H9 (cell line): Measurements from ENCODE around the gene CCR7. TPM values are rescaled to one million over a fixed set of nuclear protein-coding genes. Genes with fewer than 3 reads are reported as not detected.

Experiments
- DNase-seq: peaks from one replicate; pipeline ENCODE4 v3.0.0-alpha.2; 2017
- H2AFZ ChIP-seq: one replicate; pipeline ENCODE4 v1.6.1; 2013; ENCODE audit warnings: mild to moderate bottlenecking, low read length, control low read depth, moderate library complexity
- H2AK5ac ChIP-seq: 2 replicates; pipeline ENCODE4 v1.6.1; 2013; ENCODE audit warnings: low read length, control low read depth, mixed read lengths; ENCODE audit not compliant: insufficient read length
- H2BK120ac ChIP-seq: one replicate; pipeline ENCODE4 v1.6.1; 2013; ENCODE audit warnings: low read depth, mild to moderate bottlenecking, low read length, control low read depth, inconsistent platforms; ENCODE audit not compliant: poor library complexity, severe bottlenecking
- H2BK12ac ChIP-seq: 2 replicates; pipeline ENCODE4 v1.6.1; 2013; ENCODE audit warnings: low read length, control low read depth, mixed read lengths, low read depth; ENCODE audit not compliant: insufficient read length
- H2BK15ac ChIP-seq: 2 replicates; pipeline ENCODE4 v1.6.1; 2013; ENCODE audit warnings: low read depth, low read length, control low read depth
- H2BK20ac ChIP-seq: one replicate; pipeline ENCODE4 v1.6.1; 2013; ENCODE audit warnings: low read depth, mild to moderate bottlenecking, low read length, control low read depth, inconsistent platforms; ENCODE audit not compliant: poor library complexity, severe bottlenecking
- H2BK5ac ChIP-seq: 2 replicates; pipeline ENCODE4 v1.6.1; 2013; ENCODE audit warnings: low read length, control low read depth, mixed read lengths; ENCODE audit not compliant: insufficient read length
- H3K14ac ChIP-seq: 2 replicates; pipeline ENCODE4 v1.6.1; 2013; ENCODE audit warnings: low read length, control low read depth; ENCODE audit not compliant: insufficient read depth
- H3K18ac ChIP-seq: 2 replicates; pipeline ENCODE4 v1.6.1; 2013; ENCODE audit warnings: low read depth, mild to moderate bottlenecking, mixed read lengths, low read length, control low read depth; ENCODE audit not compliant: insufficient read length
- H3K23ac ChIP-seq: 2 replicates; pipeline ENCODE4 v1.6.1; 2013; ENCODE audit warnings: low read length, control low read depth, mixed read lengths, low read depth; ENCODE audit not compliant: insufficient read length
- H3K23me2 ChIP-seq: 2 replicates; pipeline ENCODE4 v1.6.1; 2013; ENCODE audit warnings: low read depth, mild to moderate bottlenecking, mixed read lengths, low read length, control low read depth; ENCODE audit not compliant: insufficient read length, poor library complexity, severe bottlenecking
- H3K27ac ChIP-seq: 2 replicates; pipeline ENCODE4 v1.5.1; 2013; ENCODE audit warnings: low read length, control low read depth, mixed read lengths, low read depth; ENCODE audit not compliant: insufficient read length
- H3K27me3 ChIP-seq: 2 replicates; pipeline ENCODE4 v1.6.1; 2013; ENCODE audit warnings: low read length, control low read depth, inconsistent platforms; ENCODE audit not compliant: insufficient read depth
- H3K4ac ChIP-seq: 2 replicates; pipeline ENCODE4 v1.6.1; 2013; ENCODE audit warnings: low read depth, mild to moderate bottlenecking, control low read depth, inconsistent platforms, low read length, moderate library complexity
- H3K4me1 ChIP-seq: 2 replicates; pipeline ENCODE4 v1.6.1; 2013; ENCODE audit warnings: low read length, control low read depth, inconsistent platforms; ENCODE audit not compliant: insufficient read depth
- H3K4me2 ChIP-seq: 2 replicates; pipeline ENCODE4 v1.6.1; 2013; ENCODE audit warnings: low read length, control low read depth, mixed read lengths; ENCODE audit not compliant: insufficient read length, insufficient read depth
- H3K56ac ChIP-seq: 2 replicates; pipeline ENCODE4 v1.6.1; 2013; ENCODE audit warnings: low read depth, mild to moderate bottlenecking, mixed read lengths, low read length, control low read depth; ENCODE audit not compliant: insufficient read length
- H3K79me1 ChIP-seq: 2 replicates; pipeline ENCODE4 v1.6.1; 2013; ENCODE audit warnings: low read depth, mild to moderate bottlenecking, moderate library complexity, low read length, control low read depth, inconsistent platforms; ENCODE audit not compliant: insufficient read depth, poor library complexity, severe bottlenecking
- H3K79me2 ChIP-seq: 2 replicates; pipeline ENCODE4 v1.6.1; 2013; ENCODE audit warnings: low read length, control low read depth, inconsistent platforms; ENCODE audit not compliant: insufficient read depth
- H3K9ac ChIP-seq: 2 replicates; pipeline ENCODE4 v1.6.1; 2013; ENCODE audit warnings: low read length, control low read depth, mixed read lengths; ENCODE audit not compliant: insufficient read length; ENCODE audit errors: extremely low read depth
- H3K9me3 ChIP-seq: one replicate; pipeline ENCODE4 v1.6.1; 2013; ENCODE audit warnings: low read depth, low read length, inconsistent platforms; ENCODE audit not compliant: control insufficient read depth
- H3T11ph ChIP-seq: one replicate; pipeline ENCODE4 v1.6.1; 2013; ENCODE audit warnings: mild to moderate bottlenecking, low read length, control low read depth, inconsistent platforms
- H4K20me1 ChIP-seq: one replicate; pipeline ENCODE4 v1.6.1; 2013; ENCODE audit not compliant: control insufficient read depth, insufficient read length, insufficient read depth
- H4K5ac ChIP-seq: 2 replicates; pipeline ENCODE4 v1.6.1; 2013; ENCODE audit warnings: low read depth, mild to moderate bottlenecking, mixed read lengths, low read length, control low read depth; ENCODE audit not compliant: insufficient read length
- H4K8ac ChIP-seq: replicated peaks from 2 replicates; pipeline ENCODE4 v1.6.1; 2013; ENCODE audit warnings: low read length, control low read depth, mixed read lengths, low read depth; ENCODE audit not compliant: insufficient read length
- H4K91ac ChIP-seq: 2 replicates; pipeline ENCODE4 v1.6.1; 2013; ENCODE audit warnings: low read depth, mild to moderate bottlenecking, moderate library complexity, mixed read lengths, low read length, control low read depth; ENCODE audit not compliant: insufficient read length
- H3K27ac Mint-ChIP-seq, 3 experiments: 2 replicates in 2 of 3; 3 replicates in 1 of 3; pipeline ENCODE4 v1.8.0; 2020 to 2021; ENCODE audit warnings: mixed read lengths in 3 of 3, mild to moderate bottlenecking in 1 of 3, moderate library complexity in 1 of 3
- H3K27me3 Mint-ChIP-seq: 2 replicates; pipeline ENCODE4 v1.8.0; 2021; ENCODE audit warnings: low read depth, mild to moderate bottlenecking, moderate library complexity, mixed read lengths
- H3K36me3 Mint-ChIP-seq, 3 experiments: 2 replicates in 2 of 3; 3 replicates in 1 of 3; pipeline ENCODE4 v1.8.0; 2020 to 2021; ENCODE audit warnings: low read depth in 3 of 3, mixed read lengths in 3 of 3; ENCODE audit not compliant: insufficient read depth in 1 of 3
- H3K4me1 Mint-ChIP-seq, 2 experiments: 2 replicates each; pipeline ENCODE4 v1.8.0; 2020; ENCODE audit warnings: mixed read lengths in 2 of 2
- H3K4me3 Mint-ChIP-seq, 2 experiments: 2 replicates in 1 of 2; 3 replicates in 1 of 2; pipeline ENCODE4 v1.8.0; 2020 to 2021; ENCODE audit warnings: mild to moderate bottlenecking in 2 of 2, mixed read lengths in 2 of 2, moderate library complexity in 1 of 2
- H3K9me3 Mint-ChIP-seq, 2 experiments: 2 replicates in 1 of 2; 3 replicates in 1 of 2; pipeline ENCODE4 v1.8.0; 2020; ENCODE audit warnings: mild to moderate bottlenecking in 2 of 2, mixed read lengths in 2 of 2, moderate library complexity in 1 of 2
- CTCF ChIP-seq: fragments of 200-600 bp; sonication (generic); conservative IDR thresholded peaks from 3 replicates; pipeline ENCODE4 v1.8.0; 2021; ENCODE audit warnings: antibody characterized with exemption, mild to moderate bottlenecking
- WGBS: extraction: QIAGEN DNeasy Blood & Tissue Kit; methylation state at CpG from one replicate; pipeline ENCODE4 v1.1.7; 2013; ENCODE audit warnings: missing lambda C conversion rate, low lambda C conversion rate, mixed read lengths; ENCODE audit not compliant: insufficient read length; ENCODE audit errors: extremely low coverage; 5-methylcytosine and 5-hydroxymethylcytosine counted together
- total RNA-seq: library from RNA; stranded (reverse); gene quantifications from 2 replicates; pipeline ENCODE4 v1.2.1, GENCODE V29; 2021

The CCR7 gene
- total RNA-seq, 1 experiment from 2014 or later = 0.31 TPM

GRCh38 chr17:40610359-40610758 is 45.1 kb upstream of the CCR7 start:
- no peak for DNase-seq
- no peak overlapping the region for H2BK12ac ChIP-seq
- Mint-ChIP-seq H3K9me3 (no peaks in the 10 kb centered on the region), H3K27me3 (peaks cover 16% of the 10 kb centered on the region), H3K27ac (no peak overlapping the region), H3K4me3 (no peak overlapping the region), H3K4me1 (peaks cover 17 to 21% of the 10 kb centered on the region in 2 experiments), H3K36me3 (no peaks in the 10 kb centered on the region)
- no peak overlapping the region for H3K27ac ChIP-seq
- H3K9me3 ChIP-seq = no peaks in the 10 kb centered on the region
- H3K9ac ChIP-seq = no peak overlapping the region
- no peak for TF ChIP-seq CTCF
- no peak overlapping the region for H4K8ac ChIP-seq
- peaks cover 5% of the 10 kb centered on the region; the same call in 1 of the 2 replicates for H3K4me1 ChIP-seq
- H3K27me3 ChIP-seq = no peaks in the 10 kb centered on the region
- no peaks in the 10 kb centered on the region for H4K20me1 ChIP-seq
- no peak overlapping the region for H2BK120ac ChIP-seq
- H3K18ac ChIP-seq = no peak overlapping the region
- no peak overlapping the region for H4K5ac ChIP-seq
- no peak overlapping the region for H2BK5ac ChIP-seq
- no peaks in the 10 kb centered on the region for H3K79me1 ChIP-seq
- H3K4me2 ChIP-seq = no peak overlapping the region
- no peak overlapping the region for H3T11ph ChIP-seq
- H4K91ac ChIP-seq = no peak overlapping the region
- no peak overlapping the region for H3K4ac ChIP-seq
- no peaks in the 10 kb centered on the region for H3K79me2 ChIP-seq
- no peak overlapping the region for H2AK5ac ChIP-seq
- no peak overlapping the region for H3K14ac ChIP-seq
- H3K23me2 ChIP-seq = no peaks in the 10 kb centered on the region
- no peak overlapping the region for H2BK20ac ChIP-seq
- no peak overlapping the region for H3K56ac ChIP-seq
- no CpG with 5 or more reads among the region's 2 CpGs for WGBS
- no peak overlapping the region for H2BK15ac ChIP-seq
- H3K23ac ChIP-seq = no peak overlapping the region
- no peak overlapping the region for H2AFZ ChIP-seq
